Measurements from ENCODE around the gene WEE2.
"Not testable (repeated sequence)": the region's sequence is repeated elsewhere in the genome, so short reads cannot be mapped to it uniquely, and the experiment has no call there.

WEE2 gene

GRCh38 chr7:141708351-141708750 lies at the start of gene WEE2:
WEE2 (plus strand) TSS chr7:141708353; CDS start chr7:141708759, 406 bp downstream.
- DNase-seq = no peak

- no peak for DNase-seq
Observed at GRCh38 chr7:141659501-141659900, 48.7 kb upstream of the WEE2 start.

GRCh38 chr7:141660259-141660658 lies 47.9 kb upstream of the WEE2 start:
- peak; percentile 16 for DNase-seq

- no peak for DNase-seq
Observed at GRCh38 chr7:141663081-141663849, 44.9 kb upstream of the WEE2 start.

- DNase-seq = no peak
Observed at GRCh38 chr7:141664450-141664849, 43.7 kb upstream of the WEE2 start.

GRCh38 chr7:141665208-141666035 lies 42.7 kb upstream of the WEE2 start:
- no peak for DNase-seq

- DNase-seq = no peak
Observed at GRCh38 chr7:141666071-141666470, 42.1 kb upstream of the WEE2 start.

- DNase-seq = no peak
Observed at GRCh38 chr7:141668853-141669252, 39.3 kb upstream of the WEE2 start.

- DNase-seq = peak; percentile 16
Observed at GRCh38 chr7:141671705-141672496, 36.3 kb upstream of the WEE2 start.

- no peak for DNase-seq
Observed at GRCh38 chr7:141673346-141673745, 34.8 kb upstream of the WEE2 start.

- no peak for DNase-seq
Observed at GRCh38 chr7:141674171-141674671, 33.9 kb upstream of the WEE2 start.

GRCh38 chr7:141674702-141675101 lies 33.5 kb upstream of the WEE2 start:
- DNase-seq = no peak

GRCh38 chr7:141675436-141676215 lies 32.5 kb upstream of the WEE2 start:
- no peak for DNase-seq

- peak; percentile 43 for DNase-seq
Observed at GRCh38 chr7:141676618-141677017, 31.5 kb upstream of the WEE2 start.

- no peak for DNase-seq
Observed at GRCh38 chr7:141679014-141679413, 29.1 kb upstream of the WEE2 start.

GRCh38 chr7:141685285-141686023 lies 22.7 kb upstream of the WEE2 start:
- DNase-seq = no peak

GRCh38 chr7:141686074-141686473 lies 22.1 kb upstream of the WEE2 start:
- DNase-seq = no peak

GRCh38 chr7:141686670-141687069 lies 21.5 kb upstream of the WEE2 start:
- DNase-seq = no peak

GRCh38 chr7:141688043-141688442 lies 20.1 kb upstream of the WEE2 start:
- no peak for DNase-seq

GRCh38 chr7:141689072-141689825 lies 18.9 kb upstream of the WEE2 start:
- not testable (repeated sequence) for DNase-seq

- DNase-seq = no peak
Observed at GRCh38 chr7:141691540-141691939, 16.6 kb upstream of the WEE2 start.

Data from hematopoietic multipotent progenitor cell treated with erythropoietin and hydrocortisone succinate and interleukin-3 and kit ligand, for 8 days (in vitro differentiated cells).